Stimulated activated CD8-positive, alpha-beta memory T cell treated with anti-CD3 and anti-CD28 coated beads, Interleukin-4, amount 100 ng/mL, for 4 hours (primary cell): ENCODE data around the gene DUSP7.

Source experiments
- DNase-seq, 2 donors: peaks; one replicate each; pipeline ENCODE4 v3.0.0-alpha.2; 2020; ENCODE audit warnings: low read depth in 2 of 2, low spot score in 1 of 2

The DUSP7 gene

DNA sequence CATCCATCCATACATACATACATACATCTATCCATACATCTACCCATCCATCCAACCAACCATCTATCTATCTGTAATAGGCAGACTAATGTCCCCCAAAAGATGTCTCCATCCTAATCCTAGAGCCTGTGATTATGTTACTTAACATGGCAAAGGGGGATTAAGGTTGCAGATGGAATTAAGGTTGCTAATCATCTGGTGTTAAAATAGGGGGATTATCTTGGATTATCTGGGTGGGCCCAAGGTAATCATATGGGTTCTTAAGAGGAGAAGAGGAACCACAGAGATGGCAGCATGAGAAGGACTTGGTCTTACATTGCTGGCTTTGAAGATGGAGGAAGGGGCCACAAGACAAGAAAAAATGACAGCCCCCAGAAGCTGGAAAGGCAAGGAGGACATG lies 45.9 kb downstream of the DUSP7 start:
- DNase-seq, result no peak

- DNase-seq, result no peak
Observed at GRCh38 chr3:52007291-52007690, 49.1 kb downstream of the DUSP7 start.

- DNase-seq, result no peak
Observed at GRCh38 chr3:52006820-52007133, 49.6 kb downstream of the DUSP7 start.

GRCh38 chr3:52006017-52006819 lies 50.2 kb downstream of the DUSP7 start:
- DNase-seq, result no peak

GRCh38 chr3:52005571-52005986 lies 50.8 kb downstream of the DUSP7 start:
- no peak for DNase-seq

DNA sequence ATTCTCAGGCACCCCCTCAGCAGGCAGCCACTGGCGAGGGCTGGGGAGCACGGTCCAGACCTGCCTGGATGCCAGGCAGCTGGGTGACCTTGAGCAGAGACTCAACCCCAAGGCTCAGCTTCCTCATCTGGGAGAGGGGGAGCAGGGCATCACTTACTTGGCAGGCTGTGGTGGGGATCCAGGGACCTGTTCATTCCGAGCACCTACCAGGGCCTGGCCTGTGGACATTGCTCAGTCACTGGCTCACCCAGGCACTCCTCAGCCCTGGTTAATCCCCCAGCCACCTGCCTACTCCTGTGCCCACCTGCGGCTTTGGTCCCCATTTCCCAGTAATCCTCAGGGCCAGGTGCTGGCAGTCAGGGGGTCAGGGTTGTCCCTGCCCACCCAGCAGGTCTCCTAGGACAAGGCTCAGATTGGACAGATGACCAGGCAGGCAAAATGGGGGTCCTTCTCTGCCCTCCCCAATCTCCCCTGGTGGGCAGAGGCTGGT lies 51.4 kb downstream of the DUSP7 start:
- no peak for DNase-seq

- no peak for DNase-seq
Observed at GRCh38 chr3:52004163-52004787, 52.1 kb downstream of the DUSP7 start.

DNA sequence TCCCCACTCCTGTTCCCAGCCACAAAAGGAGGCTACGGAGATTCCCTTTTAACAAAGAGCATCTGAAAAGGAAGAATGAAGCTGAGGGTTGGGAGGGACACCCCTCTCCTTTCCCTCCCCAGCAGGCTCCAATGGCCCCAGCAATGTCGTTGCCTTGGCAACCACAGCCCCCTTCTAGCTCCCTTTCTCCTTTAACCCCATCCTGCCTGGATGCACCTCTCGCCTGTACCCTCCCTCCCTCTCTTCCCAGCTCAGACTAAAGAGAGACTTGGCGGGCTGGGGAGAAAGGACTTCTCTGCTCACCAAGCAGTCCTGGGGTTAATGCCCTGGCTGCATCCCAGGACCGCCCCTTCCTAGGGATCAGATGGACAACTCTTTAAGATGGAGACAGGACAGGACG lies 53.6 kb downstream of the DUSP7 start:
- no peak for DNase-seq

GRCh38 chr3:52001443-52001974 lies 54.9 kb downstream of the DUSP7 start:
- DNase-seq, result peak; percentile 66 to 75

DNA sequence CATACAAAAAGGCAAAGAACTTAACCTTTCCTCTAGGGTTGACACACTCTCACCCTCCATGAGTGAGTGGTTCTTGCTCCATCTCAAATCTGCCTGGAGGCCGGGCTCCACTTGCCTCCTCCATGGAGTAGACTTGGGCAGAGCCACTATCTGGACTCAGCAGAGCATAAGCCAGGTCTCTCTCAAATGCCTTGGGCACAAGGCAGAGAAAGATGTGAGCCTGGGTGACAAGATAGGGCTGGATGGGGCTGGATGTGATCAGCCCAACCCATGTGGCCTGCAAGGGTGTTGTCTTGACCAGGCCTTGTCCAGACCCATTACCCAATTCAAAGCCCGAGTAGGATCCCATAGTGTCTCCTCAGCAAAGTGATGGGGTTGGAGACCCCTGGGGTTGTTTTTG lies 56.5 kb downstream of the DUSP7 start:
- no peak for DNase-seq
